HepG2 (cell line): Measurements from ENCODE around the gene PYGO2. TPM values are rescaled to one million over a fixed set of nuclear protein-coding genes. Genes with fewer than 3 reads are reported as not detected.

Experiments
- ARID5B ChIP-seq: IDR thresholded peaks from 2 replicates; pipeline ENCODE4 v1.4.0; 2020; ENCODE audit warnings: mild to moderate bottlenecking, missing genetic modification reagents
- CHD2 ChIP-seq: IDR thresholded peaks from 2 replicates; pipeline ENCODE4 v1.6.1; 2011; ENCODE audit warnings: low read depth, low read length, improper control_type of control experiment
- DPF2 ChIP-seq: sonication (generic); formaldehyde crosslinking; IDR thresholded peaks from 2 replicates; pipeline ENCODE4 v1.4.0; 2020; ENCODE audit warnings: mild to moderate bottlenecking, low read depth, missing genetic modification reagents, borderline replicate concordance
- ETV6 ChIP-seq: sonication (generic); formaldehyde crosslinking; conservative IDR thresholded peaks from 2 replicates; pipeline ENCODE4 v1.4.0; 2020; ENCODE audit warnings: missing genetic modification reagents
- FOXK1 ChIP-seq: sonication (generic); formaldehyde crosslinking; IDR thresholded peaks from 2 replicates; pipeline ENCODE4 v1.4.0; 2020; ENCODE audit warnings: low read depth, missing genetic modification reagents, borderline replicate concordance
- GTF2F1 ChIP-seq: fragments of 150-350 bp; IDR thresholded peaks from 2 replicates; pipeline ENCODE4 v1.6.1; 2014; ENCODE audit warnings: low read length
- HNRNPK ChIP-seq: fragments of 200-400 bp; formaldehyde crosslinking; IDR thresholded peaks from 2 replicates; pipeline ENCODE4 v1.6.1; 2018; ENCODE audit warnings: low read length, low read depth, moderate library complexity, mild to moderate bottlenecking; ENCODE audit not compliant: poor library complexity, severe bottlenecking
- KAT7 ChIP-seq: IDR thresholded peaks from 2 replicates; pipeline ENCODE4 v1.6.1; 2018; ENCODE audit warnings: borderline replicate concordance, missing compliant biosample characterization
- MBD4 ChIP-seq: IDR thresholded peaks from 2 replicates; pipeline ENCODE4 v1.6.1; 2012; ENCODE audit warnings: low read length, inconsistent platforms, borderline replicate concordance
- NR2F2 ChIP-seq: IDR thresholded peaks from 2 replicates; pipeline ENCODE4 v1.6.1; 2012; ENCODE audit warnings: low read depth, inconsistent platforms, borderline replicate concordance
- POLR2A ChIP-seq, 2 experiments: IDR thresholded peaks; 2 replicates each; pipeline ENCODE4 v1.6.1; 2011; ENCODE audit warnings: low read depth in 2 of 2, low read length in 2 of 2, mild to moderate bottlenecking in 1 of 2, moderate library complexity in 1 of 2; ENCODE audit not compliant: insufficient read depth in 1 of 2
- POLR2G ChIP-seq: fragments of 200-400 bp; formaldehyde crosslinking; IDR thresholded peaks from 2 replicates; pipeline ENCODE4 v1.6.1; 2018; ENCODE audit warnings: mild to moderate bottlenecking, low read depth, low read length, moderate library complexity
- SAP130 ChIP-seq: IDR thresholded peaks from 2 replicates; pipeline ENCODE4 v1.6.1; 2016; ENCODE audit warnings: low read depth
- TBP ChIP-seq: sonication (generic); formaldehyde crosslinking; IDR thresholded peaks from 2 replicates; pipeline ENCODE4 v1.5.0; 2020; ENCODE audit warnings: missing genetic modification reagents
- ZFYVE20 ChIP-seq: sonication (generic); formaldehyde crosslinking; IDR thresholded peaks from 2 replicates; pipeline ENCODE4 v1.8.0; 2023; ENCODE audit warnings: low read depth, mild to moderate bottlenecking, moderate library complexity, missing genetic modification reagents, borderline replicate concordance
- ZMAT3 ChIP-seq: sonication (generic); formaldehyde crosslinking; conservative IDR thresholded peaks from 2 replicates; pipeline ENCODE4 v1.7.0; 2021; ENCODE audit warnings: missing genetic modification reagents
- ZNF460 ChIP-seq: sonication (generic); formaldehyde crosslinking; IDR thresholded peaks from 2 replicates; pipeline ENCODE4 v1.5.1; 2020; ENCODE audit warnings: missing genetic modification reagents, mild to moderate bottlenecking, borderline replicate concordance
- ZNF552 ChIP-seq: sonication (generic); formaldehyde crosslinking; IDR thresholded peaks from 2 replicates; pipeline ENCODE4 v1.9.0; 2022; ENCODE audit warnings: missing genetic modification reagents, mild to moderate bottlenecking, borderline replicate concordance
- ZNF607 ChIP-seq: sonication (generic); formaldehyde crosslinking; IDR thresholded peaks from 2 replicates; pipeline ENCODE4 v1.5.1; 2020; ENCODE audit warnings: missing genetic modification reagents, mild to moderate bottlenecking, borderline replicate concordance
- ZNF646 ChIP-seq: sonication (generic); formaldehyde crosslinking; IDR thresholded peaks from 2 replicates; pipeline ENCODE4 v1.9.0; 2021; ENCODE audit warnings: mild to moderate bottlenecking, missing genetic modification reagents
- ZNF7 ChIP-seq: IDR thresholded peaks from 2 replicates; pipeline ENCODE4 v1.6.1; 2016; ENCODE audit warnings: missing biosample characterization, missing genetic modification reagents
- ZNF724P ChIP-seq: sonication (generic); formaldehyde crosslinking; IDR thresholded peaks from 2 replicates; pipeline ENCODE4 v1.8.0; 2022; ENCODE audit warnings: missing genetic modification reagents, borderline replicate concordance
- polyA plus RNA-seq, 8 experiments: library from polyadenylated mRNA; depleted of rRNA in 3 of 8; stranded (reverse) in 7 of 8; unstranded in 1 of 8; fragments of >200 nt; fragmentation: Illumina TruSeq in 4 of 8; extraction: Trizol in 4 of 8; gene quantifications; 2 replicates each; pipeline versions ENCODE4 v1.2.1 to v1.2.3, GENCODE V29; 2011 to 2016; ENCODE audit warnings: low read depth in 4 of 8, missing spikeins in 1 of 8, mixed read lengths in 1 of 8; ENCODE audit not compliant: insufficient read depth in 1 of 8
- total RNA-seq, 5 experiments: library from RNA; depleted of rRNA; stranded (reverse); fragments of >200 nt; fragmentation: Illumina TruSeq; extraction: Trizol; gene quantifications; 2 replicates each; pipeline ENCODE4 v1.2.3, GENCODE V29; 2016; ENCODE audit warnings: low read depth in 1 of 5

PYGO2 gene
- total and polyA plus RNA-seq, 2 of the 13 experiments (the other 11 are each of a cell fraction or from before 2014, with no cell fraction given): 20.3 to 21.8 TPM

GRCh38 chr1:154931940-154932487 lies 29.6 kb downstream of the PYGO2 start (continued):
- TF ChIP-seq ZNF552 (CRISPR knock-in tag): no peak
- TF ChIP-seq ZMAT3 (CRISPR knock-in tag): peak; percentile 21; the same call in 1 of the 2 replicates
- no peak for TF ChIP-seq CHD2
- peak; percentile 67; the same call in 1 of the 2 replicates for TF ChIP-seq ARID5B (CRISPR knock-in tag)
- no peak for TF ChIP-seq HNRNPK
- peak; percentile 97 for TF ChIP-seq POLR2G
- no peak for TF ChIP-seq TBP (CRISPR knock-in tag)
- peak; percentile 73 for TF ChIP-seq SAP130 (CRISPR knock-in tag)
- TF ChIP-seq FOXK1: no peak; the same call in 1 of the 2 replicates
- peak; percentile 74 for TF ChIP-seq ZNF607 (CRISPR knock-in tag)
- no peak for TF ChIP-seq ETV6 (CRISPR knock-in tag)
- TF ChIP-seq ZNF724P (CRISPR knock-in tag): no peak
- TF ChIP-seq POLR2A (IDR thresholded peaks at IDR 0.05; ENCODE audit: insufficient read depth in 1 of 2, low read depth in 2 of 2, low read length in 2 of 2): peak; percentile 77 to 83
- TF ChIP-seq ZFYVE20 (CRISPR knock-in tag): no peak
- no peak for TF ChIP-seq GTF2F1
- TF ChIP-seq ZNF460 (CRISPR knock-in tag): peak; percentile 28; the same call in 1 of the 2 replicates
- no peak for TF ChIP-seq DPF2 (CRISPR knock-in tag)
- no peak for TF ChIP-seq NR2F2
- no peak for TF ChIP-seq ZNF646
- TF ChIP-seq MBD4: no peak
- TF ChIP-seq KAT7 (CRISPR knock-in tag): no peak
- no peak for TF ChIP-seq ZNF7 (CRISPR knock-in tag)
